Neural progenitor cell (in vitro differentiated cells): ENCODE data around the gene HAT1. TPM values are rescaled to one million over a fixed set of nuclear protein-coding genes. Genes with fewer than 3 reads are reported as not detected.

Experiments
- DNase-seq: peaks from one replicate; pipeline ENCODE4 v3.0.0-alpha.2; 2016; ENCODE audit warnings: low spot score
- H2AFZ ChIP-seq: fragments of 200-600 bp; sonication (generic); replicated peaks from 2 replicates; pipeline ENCODE4 v1.6.1; 2016; ENCODE audit warnings: antibody characterized with exemption
- H3F3A ChIP-seq: fragments of 200-600 bp; sonication (generic); 2 replicates; pipeline ENCODE4 v1.6.1; 2016; ENCODE audit warnings: antibody characterized with exemption, low read depth
- H3K27ac ChIP-seq: fragments of 200-600 bp; sonication (generic); 2 replicates; pipeline ENCODE4 v1.5.1; 2016; ENCODE audit warnings: mild to moderate bottlenecking
- H3K27me3 ChIP-seq: fragments of 200-600 bp; sonication (generic); 2 replicates; pipeline ENCODE4 v1.6.1; 2016; ENCODE audit warnings: mild to moderate bottlenecking, moderate library complexity
- H3K36me3 ChIP-seq: fragments of 200-600 bp; sonication (generic); 2 replicates; pipeline ENCODE4 v1.5.1; 2016
- H3K4me1 ChIP-seq: fragments of 200-600 bp; sonication (generic); 2 replicates; pipeline ENCODE4 v1.6.1; 2016; ENCODE audit warnings: mixed run types
- H3K4me2 ChIP-seq: fragments of 200-600 bp; sonication (generic); 2 replicates; pipeline ENCODE4 v1.6.1; 2016
- H3K4me3 ChIP-seq: fragments of 200-600 bp; sonication (generic); 2 replicates; pipeline ENCODE4 v1.5.1; 2016
- H3K79me2 ChIP-seq: fragments of 200-600 bp; sonication (generic); 2 replicates; pipeline ENCODE4 v1.6.1; 2016; ENCODE audit warnings: low read depth
- H3K9ac ChIP-seq: fragments of 200-600 bp; sonication (generic); 2 replicates; pipeline ENCODE4 v1.6.1; 2016
- H3K9me3 ChIP-seq: fragments of 200-600 bp; sonication (generic); 2 replicates; pipeline ENCODE4 v1.5.1; 2016; ENCODE audit warnings: low read depth
- H4K20me1 ChIP-seq: fragments of 200-600 bp; sonication (generic); 2 replicates; pipeline ENCODE4 v1.6.1; 2016; ENCODE audit warnings: low read depth
- H3K27ac Mint-ChIP-seq: 3 replicates; pipeline ENCODE4 v1.8.0; 2021; ENCODE audit warnings: mixed read lengths
- H3K27me3 Mint-ChIP-seq: 2 replicates; pipeline ENCODE4 v1.8.0; 2022; ENCODE audit warnings: low read depth, mild to moderate bottlenecking, inconsistent platforms, moderate library complexity, mixed read lengths; ENCODE audit not compliant: insufficient read depth
- H3K36me3 Mint-ChIP-seq: 3 replicates; pipeline ENCODE4 v1.8.0; 2021; ENCODE audit warnings: mixed read lengths
- H3K4me1 Mint-ChIP-seq: 3 replicates; pipeline ENCODE4 v1.8.0; 2021; ENCODE audit warnings: mixed read lengths
- H3K4me3 Mint-ChIP-seq: 3 replicates; pipeline ENCODE4 v1.8.0; 2021; ENCODE audit warnings: mild to moderate bottlenecking, moderate library complexity, mixed read lengths
- H3K9me3 Mint-ChIP-seq: 3 replicates; pipeline ENCODE4 v1.8.0; 2020; ENCODE audit warnings: mixed read lengths
- CTCF ChIP-seq: fragments of 200-600 bp; sonication (generic); IDR thresholded peaks from 2 replicates; pipeline ENCODE4 v1.5.1; 2017; ENCODE audit warnings: antibody characterized with exemption, mild to moderate bottlenecking
- EZH2 ChIP-seq: fragments of 200-600 bp; sonication (generic); IDR thresholded peaks from 2 replicates; pipeline ENCODE4 v1.6.1; 2017; ENCODE audit warnings: antibody characterized with exemption, mild to moderate bottlenecking, moderate library complexity
- EZH2phosphoT487 ChIP-seq: fragments of 200-600 bp; sonication (generic); IDR thresholded peaks from 2 replicates; pipeline ENCODE4 v1.6.1; 2017; ENCODE audit warnings: antibody characterized with exemption
- total RNA-seq: library from RNA; depleted of rRNA; stranded (reverse); fragments of >200 nt; gene quantifications from 2 replicates; pipeline ENCODE4 v1.2.3, GENCODE V29; 2015; ENCODE audit warnings: low replicate concordance

HAT1 gene
- total RNA-seq, 1 donor from 2014 or later: 109 TPM

GRCh38 chr2:171952748-171953147, 30.5 kb downstream of the HAT1 start:
- Mint-ChIP-seq H3K27me3 (no peaks in the 10 kb centered on the region), H3K9me3 (no peaks in the 10 kb centered on the region), H3K4me3 (no peak overlapping the region), H3K4me1 (no peaks in the 10 kb centered on the region), H3K27ac (no peak overlapping the region), H3K36me3 (peaks cover 27% of the 10 kb centered on the region)
- peaks cover 3% of the 10 kb centered on the region for H3K36me3 ChIP-seq
- H3K79me2 ChIP-seq: no peaks in the 10 kb centered on the region
- no peaks in the 10 kb centered on the region for H3K27me3 ChIP-seq
- no peak overlapping the region for H2AFZ ChIP-seq
- H3K4me2 ChIP-seq: no peak overlapping the region
- H3K27ac ChIP-seq: no peak overlapping the region
- no peaks in the 10 kb centered on the region for H4K20me1 ChIP-seq
- H3K9me3 ChIP-seq: no peaks in the 10 kb centered on the region
- H3F3A ChIP-seq: no peaks in the 10 kb centered on the region
- H3K4me3 ChIP-seq: no peak overlapping the region
- TF ChIP-seq EZH2phosphoT487 (no peak), CTCF (no peak), EZH2 (no peak)
- H3K9ac ChIP-seq: no peak overlapping the region
- no peaks in the 10 kb centered on the region for H3K4me1 ChIP-seq
- DNase-seq: no peak

GRCh38 chr2:171956135-171956825, 34.0 kb downstream of the HAT1 start:
- H3K4me3 ChIP-seq: no peak overlapping the region
- H3K27me3 ChIP-seq: no peaks in the 10 kb centered on the region
- Mint-ChIP-seq H3K27ac (no peak overlapping the region), H3K9me3 (no peaks in the 10 kb centered on the region), H3K4me1 (no peaks in the 10 kb centered on the region), H3K36me3 (peaks cover 15% of the 10 kb centered on the region), H3K4me3 (no peak overlapping the region), H3K27me3 (no peaks in the 10 kb centered on the region)
- peaks cover 14% of the 10 kb centered on the region for H3F3A ChIP-seq
- H4K20me1 ChIP-seq: no peaks in the 10 kb centered on the region
- no peak overlapping the region for H2AFZ ChIP-seq
- no peak for DNase-seq
- H3K79me2 ChIP-seq: no peaks in the 10 kb centered on the region
- no peak overlapping the region for H3K9ac ChIP-seq
- TF ChIP-seq CTCF: no peak
- no peak for TF ChIP-seq EZH2phosphoT487
- TF ChIP-seq EZH2: no peak
- H3K4me2 ChIP-seq: no peak overlapping the region
- H3K36me3 ChIP-seq: no peaks in the 10 kb centered on the region
- no peaks in the 10 kb centered on the region for H3K4me1 ChIP-seq
- H3K27ac ChIP-seq: peak overlapping the region; percentile 56
- H3K9me3 ChIP-seq: no peaks in the 10 kb centered on the region

- Mint-ChIP-seq H3K4me3 (no peak overlapping the region), H3K27ac (no peak overlapping the region), H3K36me3 (peaks cover 15% of the 10 kb centered on the region), H3K27me3 (no peaks in the 10 kb centered on the region), H3K4me1 (no peaks in the 10 kb centered on the region), H3K9me3 (no peaks in the 10 kb centered on the region)
- Histone ChIP-seq H2AFZ (no peak overlapping the region), H3K27me3 (no peaks in the 10 kb centered on the region), H3K27ac (peak overlapping the region; percentile 56), H3K36me3 (no peaks in the 10 kb centered on the region), H3K79me2 (peaks cover 6% of the 10 kb centered on the region), H3F3A (peaks cover 17% of the 10 kb centered on the region), H3K4me3 (no peak overlapping the region), H3K4me2 (no peak overlapping the region), H3K9me3 (no peaks in the 10 kb centered on the region), H3K9ac (no peak overlapping the region), H4K20me1 (no peaks in the 10 kb centered on the region), H3K4me1 (no peaks in the 10 kb centered on the region)
- peak; percentile 9 for DNase-seq
- TF ChIP-seq EZH2phosphoT487: no peak
- TF ChIP-seq CTCF: peak; percentile 26
- TF ChIP-seq EZH2: no peak
Observed at GRCh38 chr2:171957061-171957460, 34.8 kb downstream of the HAT1 start.
